ENCODE results near the gene TIMM22.

GRCh38 chr17:1027044-1027443 is 30.1 kb downstream of the TIMM22 start:
- TF ChIP-seq CTCF (IDR thresholded peaks at IDR 0.05), result no peak
- TF ChIP-seq POLR2AphosphoS5 (IDR thresholded peaks at IDR 0.05), result no peak
- TF ChIP-seq EP300 (IDR thresholded peaks at IDR 0.05), result no peak
- TF ChIP-seq POLR2A (IDR thresholded peaks at IDR 0.05), result no peak

Data from suprapubic skin (tissue), 4 donors.